Measurements from ENCODE around the gene EWSR1.
"Not testable (repeated sequence)": the region's sequence is repeated elsewhere in the genome, so short reads cannot be mapped to it uniquely, and the experiment has no call there.

The EWSR1 gene

DNA sequence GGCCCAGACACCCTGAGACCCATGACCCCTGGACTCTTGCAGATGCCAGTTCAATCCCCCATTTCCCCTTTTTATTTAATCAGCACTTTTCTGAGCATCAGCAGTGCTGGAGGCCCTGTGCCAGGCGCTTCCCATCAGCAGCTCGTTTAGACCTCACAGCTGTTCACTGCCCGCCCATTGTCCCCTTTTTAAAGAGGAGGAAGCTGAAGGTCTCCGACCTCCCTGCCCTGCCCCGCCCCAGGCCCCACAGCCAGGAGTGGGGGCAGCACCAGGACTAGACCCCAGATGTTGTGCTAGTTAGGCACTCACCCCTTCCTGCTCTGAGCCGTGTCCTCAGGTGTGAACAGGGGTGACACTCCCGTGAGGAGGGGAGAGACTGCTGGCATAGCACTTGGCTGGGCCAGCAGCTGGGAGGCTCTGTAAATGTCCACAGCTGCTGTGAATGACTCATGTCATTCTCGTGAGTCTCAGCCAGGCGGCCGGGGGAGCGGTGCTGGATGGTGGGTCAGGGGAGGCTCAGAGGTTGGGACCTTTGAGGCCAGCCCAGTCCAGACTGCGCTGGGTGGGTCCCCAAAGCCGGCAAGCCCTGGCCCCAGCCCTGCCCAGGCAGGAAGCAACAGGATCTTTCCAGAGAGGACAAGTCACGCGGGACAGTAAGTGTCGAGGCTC is 42.5 kb upstream of the EWSR1 start:
- TF ChIP-seq, protein P1, sequence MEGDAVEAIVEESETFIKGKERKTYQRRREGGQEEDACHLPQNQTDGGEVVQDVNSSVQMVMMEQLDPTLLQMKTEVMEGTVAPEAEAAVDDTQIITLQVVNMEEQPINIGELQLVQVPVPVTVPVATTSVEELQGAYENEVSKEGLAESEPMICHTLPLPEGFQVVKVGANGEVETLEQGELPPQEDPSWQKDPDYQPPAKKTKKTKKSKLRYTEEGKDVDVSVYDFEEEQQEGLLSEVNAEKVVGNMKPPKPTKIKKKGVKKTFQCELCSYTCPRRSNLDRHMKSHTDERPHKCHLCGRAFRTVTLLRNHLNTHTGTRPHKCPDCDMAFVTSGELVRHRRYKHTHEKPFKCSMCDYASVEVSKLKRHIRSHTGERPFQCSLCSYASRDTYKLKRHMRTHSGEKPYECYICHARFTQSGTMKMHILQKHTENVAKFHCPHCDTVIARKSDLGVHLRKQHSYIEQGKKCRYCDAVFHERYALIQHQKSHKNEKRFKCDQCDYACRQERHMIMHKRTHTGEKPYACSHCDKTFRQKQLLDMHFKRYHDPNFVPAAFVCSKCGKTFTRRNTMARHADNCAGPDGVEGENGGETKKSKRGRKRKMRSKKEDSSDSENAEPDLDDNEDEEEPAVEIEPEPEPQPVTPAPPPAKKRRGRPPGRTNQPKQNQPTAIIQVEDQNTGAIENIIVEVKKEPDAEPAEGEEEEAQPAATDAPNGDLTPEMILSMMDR (IDR thresholded peaks at IDR 0.05; ENCODE audit: control insufficient read depth, insufficient read depth, low read depth, low read length, missing control alignments), result no peak
- no peak overlapping the region for H3K4me3 ChIP-seq (ENCODE audit: control insufficient read depth, low read depth, low read length)
- DNase-seq (ENCODE audit: low read depth), result no peak

DNA sequence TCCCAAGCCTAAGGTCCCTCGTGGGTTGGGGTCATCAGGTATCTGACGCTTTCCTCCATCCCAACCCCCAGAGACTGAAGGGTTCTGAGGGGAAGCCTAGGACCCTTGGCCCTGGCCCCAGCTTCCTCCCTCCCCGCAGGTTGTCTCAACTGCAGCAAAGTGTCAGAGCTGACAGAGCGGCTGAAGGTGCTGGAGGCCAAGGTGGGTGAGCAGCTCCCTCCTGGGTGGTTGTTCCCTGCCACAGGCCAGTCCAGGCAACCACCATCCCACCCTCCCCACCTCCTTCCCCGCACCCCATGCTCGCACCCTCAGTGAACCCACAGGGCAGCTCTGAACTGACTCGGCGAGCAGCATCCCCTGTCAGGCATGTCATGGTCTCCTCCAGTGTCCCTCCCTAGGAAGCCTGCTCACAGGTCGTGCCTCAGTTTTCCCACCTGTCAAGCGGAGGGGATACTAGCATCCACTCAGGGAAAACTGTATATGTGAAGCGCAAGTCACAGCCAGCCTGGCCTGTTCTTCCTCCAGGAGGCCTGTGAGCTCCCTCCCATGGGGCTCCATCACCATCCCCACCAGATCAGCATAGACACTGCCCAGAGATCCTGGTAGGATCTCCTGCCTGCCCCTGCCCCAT is 41.6 kb upstream of the EWSR1 start:
- DNase-seq (ENCODE audit: low read depth), result no peak
- TF ChIP-seq, protein P1 (IDR thresholded peaks at IDR 0.05; ENCODE audit: control insufficient read depth, insufficient read depth, low read depth, low read length, missing control alignments), result no peak
- no peak overlapping the region for H3K4me3 ChIP-seq (ENCODE audit: control insufficient read depth, low read depth, low read length)

DNA sequence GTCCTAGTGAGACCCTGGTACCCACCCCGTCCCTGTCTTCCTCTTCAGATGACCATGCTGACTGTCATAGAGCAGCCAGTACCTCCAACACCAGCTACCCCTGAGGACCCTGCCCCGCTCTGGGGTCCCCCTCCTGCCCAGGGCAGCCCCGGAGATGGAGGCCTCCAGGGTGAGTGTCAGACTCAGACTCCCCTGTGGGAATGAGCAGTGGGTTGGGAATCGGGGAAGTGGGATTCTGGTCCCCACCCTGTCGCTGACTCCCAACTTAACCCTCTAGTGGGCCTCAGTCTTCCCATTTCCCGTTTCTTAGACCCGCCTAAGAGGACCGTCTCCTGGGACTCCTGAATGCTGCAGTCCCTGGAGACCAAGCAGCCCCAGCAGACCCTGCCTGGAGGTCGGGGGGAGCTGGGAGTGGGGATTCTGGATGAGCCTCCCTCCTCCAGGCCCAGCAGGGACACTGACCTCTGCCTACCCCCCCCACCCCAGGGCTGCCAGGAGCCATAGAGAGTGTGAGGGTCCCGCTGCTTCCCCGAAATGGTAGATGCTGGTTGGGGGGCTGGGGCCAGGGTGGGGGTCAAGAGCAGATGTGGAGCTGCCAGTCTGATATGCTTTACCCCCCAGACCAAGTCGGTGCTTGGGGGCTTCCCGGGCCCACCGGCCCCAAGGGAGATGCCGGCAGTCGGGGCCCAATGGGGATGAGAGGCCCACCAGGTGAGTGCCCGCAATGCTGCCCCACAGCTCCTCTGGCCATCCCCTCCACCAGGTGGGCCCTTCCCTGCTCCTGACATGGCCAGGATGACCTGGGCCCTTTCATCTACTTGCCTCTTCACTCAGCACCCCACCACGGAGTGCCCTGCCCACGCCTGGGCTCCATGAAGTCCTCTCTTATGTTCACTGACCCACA is 36.8 kb upstream of the EWSR1 start:
- TF ChIP-seq, protein P1 (IDR thresholded peaks at IDR 0.05; ENCODE audit: control insufficient read depth, insufficient read depth, low read depth, low read length, missing control alignments), result no peak
- no peak for DNase-seq (ENCODE audit: low read depth)
- no peak overlapping the region for H3K4me3 ChIP-seq (ENCODE audit: control insufficient read depth, low read depth, low read length)

DNA sequence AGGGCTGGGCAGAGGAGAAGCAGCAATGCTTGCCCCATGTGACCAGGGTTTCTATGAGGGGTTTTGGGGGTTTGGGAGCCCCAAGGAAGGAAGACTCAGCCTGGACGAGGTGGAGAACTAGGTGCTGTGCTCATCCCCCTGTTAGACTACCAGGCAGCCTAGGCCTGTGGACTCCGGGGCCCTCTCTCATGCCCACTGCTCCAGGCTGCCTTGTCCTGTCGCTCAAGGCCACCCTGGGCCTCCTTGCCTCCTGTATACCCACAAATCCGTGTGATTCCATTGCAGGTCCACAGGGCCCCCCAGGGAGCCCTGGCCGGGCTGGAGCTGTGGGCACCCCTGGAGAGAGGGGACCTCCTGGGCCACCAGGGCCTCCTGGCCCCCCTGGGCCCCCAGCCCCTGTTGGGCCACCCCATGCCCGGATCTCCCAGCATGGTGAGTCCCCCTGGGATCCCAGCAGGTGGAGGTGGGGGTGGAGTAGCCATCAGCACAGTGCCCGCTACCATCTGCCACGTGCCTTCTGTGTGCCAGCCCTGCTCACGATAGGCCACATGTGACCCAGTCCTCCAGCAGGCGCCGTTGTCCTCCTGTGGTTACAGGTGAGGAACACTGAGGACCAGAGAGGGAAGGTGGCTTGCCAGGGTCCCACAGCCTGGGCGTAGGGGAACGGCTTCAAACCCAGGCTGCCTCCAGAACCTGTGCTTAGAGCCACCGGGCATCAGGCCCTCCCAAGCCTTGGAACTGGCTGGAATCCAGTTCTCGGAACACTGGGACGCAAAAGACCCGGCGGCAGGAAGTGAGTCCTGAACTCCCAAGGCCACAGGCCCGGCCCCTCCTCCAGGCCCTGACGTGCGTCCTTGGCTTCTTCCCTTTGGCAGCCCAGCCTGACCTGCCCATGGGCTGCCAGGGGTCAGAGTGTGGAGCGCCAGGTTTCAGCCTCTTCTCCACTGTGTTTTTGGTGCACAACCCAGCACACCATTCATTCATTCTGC is 35.8 kb upstream of the EWSR1 start:
- DNase-seq (ENCODE audit: low read depth), result no peak
- no peak overlapping the region for H3K4me3 ChIP-seq (ENCODE audit: control insufficient read depth, low read depth, low read length)
- TF ChIP-seq, protein P1 (IDR thresholded peaks at IDR 0.05; ENCODE audit: control insufficient read depth, insufficient read depth, low read depth, low read length, missing control alignments), result no peak

DNA sequence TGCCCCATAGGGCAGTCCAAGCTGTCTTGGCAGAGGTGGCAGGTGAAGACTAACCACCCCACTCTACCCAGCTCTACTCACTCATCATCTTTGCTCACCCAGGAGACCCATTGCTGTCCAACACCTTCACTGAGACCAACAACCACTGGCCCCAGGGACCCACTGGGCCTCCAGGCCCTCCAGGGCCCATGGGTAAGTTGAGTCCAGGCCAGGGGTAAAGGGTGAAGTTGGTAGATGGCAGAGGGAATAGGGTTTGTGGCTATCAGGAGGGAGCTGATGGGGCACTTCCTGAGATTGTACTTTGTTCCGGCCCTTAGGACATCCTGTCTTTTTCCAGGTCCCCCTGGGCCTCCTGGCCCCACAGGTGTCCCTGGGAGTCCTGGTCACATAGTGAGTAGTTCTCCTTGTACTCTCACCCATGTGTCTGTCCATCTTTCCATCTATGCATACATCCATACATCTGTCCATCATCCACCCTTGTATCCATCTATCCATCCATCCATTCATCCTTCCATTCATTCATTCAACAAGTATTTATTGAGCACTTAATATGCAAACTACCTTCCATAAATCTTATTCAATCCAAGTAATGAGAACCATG is 34.7 kb upstream of the EWSR1 start:
- TF ChIP-seq, protein P1 (IDR thresholded peaks at IDR 0.05; ENCODE audit: control insufficient read depth, insufficient read depth, low read depth, low read length, missing control alignments), result no peak
- no peak overlapping the region for H3K4me3 ChIP-seq (ENCODE audit: control insufficient read depth, low read depth, low read length)
- no peak for DNase-seq (ENCODE audit: low read depth)

DNA sequence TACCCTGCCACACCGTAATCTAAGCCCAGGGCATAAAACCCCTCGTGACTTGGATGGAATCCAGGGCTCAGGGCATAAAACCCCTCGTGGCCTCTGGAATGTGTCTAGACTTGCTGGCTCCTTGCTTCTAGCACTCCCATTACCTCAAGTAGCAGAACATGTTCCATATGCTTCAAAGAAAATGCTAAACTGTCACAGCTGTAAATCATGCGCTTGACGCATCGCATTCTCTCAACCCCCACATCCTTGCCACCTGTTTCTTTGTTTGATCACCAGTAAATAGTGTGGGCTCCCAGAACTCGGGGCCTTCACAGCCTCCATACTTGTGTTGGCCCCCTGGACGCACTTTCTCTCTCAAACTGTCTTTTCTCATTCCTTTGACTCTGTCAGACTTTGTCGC is 27.6 kb upstream of the EWSR1 start:
- DNase-seq (ENCODE audit: low read depth), result not testable (repeated sequence)

More for the DNA sequence above, 27.6 kb upstream of the EWSR1 start:
- H3K4me3 ChIP-seq (ENCODE audit: control insufficient read depth, low read depth, low read length), result not testable (repeated sequence)
